MCF 10A (cell line): ENCODE measurements around the gene ADRA1B. TPM values are rescaled to one million over a fixed set of nuclear protein-coding genes. Genes with fewer than 3 reads are reported as not detected.
A peak's percentile ranks its signal among the peaks of the same experiment; 100 is the strongest.
"Not testable (repeated sequence)": the region's sequence is repeated elsewhere in the genome, so short reads cannot be mapped to it uniquely, and the experiment has no call there.

ENCODE experiments used
- BruUV-seq: library from RNA; stranded (reverse); fragments of 400-500 nt; replicated peaks from 2 replicates; lab custom pipeline; 2021; lab: Mats Ljungman, UMichigan
- CTCF ChIA-PET: fragments of 300-600 bp; sonication (Branson Sonifier 250); formaldehyde crosslinking; extraction: SDS; loops from one replicate; lab custom pipeline; 2021; ENCODE audit warnings: antibody characterized with exemption, inconsistent platforms; lab: Yijun Ruan, JAX
- POLR2A ChIA-PET: fragments of 300-600, 350-650 bp; sonication (Branson Sonifier 250); formaldehyde crosslinking; extraction: SDS; loops from one replicate; lab custom pipeline; 2020; ENCODE audit warnings: antibody characterized with exemption, inconsistent platforms; lab: Yijun Ruan, JAX
- DNase-seq: peaks from one replicate; pipeline ENCODE4 v3.0.0-alpha.2; 2018; ENCODE audit not compliant: unreplicated experiment
- H3K27ac Mint-ChIP-seq: one replicate; pipeline ENCODE4 v1.8.0; 2022; ENCODE audit warnings: mild to moderate bottlenecking, low read depth, mixed read lengths; ENCODE audit not compliant: unreplicated experiment
- H3K27me3 Mint-ChIP-seq: one replicate; pipeline ENCODE4 v1.8.0; 2022; ENCODE audit warnings: mixed read lengths; ENCODE audit not compliant: insufficient read depth, unreplicated experiment
- H3K36me3 Mint-ChIP-seq: one replicate; pipeline ENCODE4 v1.8.0; 2022; ENCODE audit warnings: mild to moderate bottlenecking, moderate library complexity, mixed read lengths; ENCODE audit not compliant: insufficient read depth, unreplicated experiment
- H3K4me1 Mint-ChIP-seq: one replicate; pipeline ENCODE4 v1.8.0; 2022; ENCODE audit warnings: mixed read lengths; ENCODE audit not compliant: insufficient read depth, unreplicated experiment
- H3K4me3 Mint-ChIP-seq: one replicate; pipeline ENCODE4 v1.8.0; 2022; ENCODE audit warnings: mild to moderate bottlenecking, moderate library complexity, mixed read lengths; ENCODE audit not compliant: unreplicated experiment
- H3K9me3 Mint-ChIP-seq: one replicate; pipeline ENCODE4 v1.8.0; 2022; ENCODE audit warnings: mixed read lengths; ENCODE audit not compliant: unreplicated experiment
- intact Hi-C: fragments of 100-400 bp; cut with micrococcal nuclease; formaldehyde crosslinking; loops from 2 replicates; pipeline ENCODE4 v1.14.1; 2022
- total RNA-seq: library from RNA; stranded (reverse); gene quantifications from 2 replicates; pipeline ENCODE4 v1.2.3, GENCODE V29; 2022
- TF ChIP-seq, protein P1 (sequence below): fragments of 200-600 bp; IDR thresholded peaks from one replicate; pipeline ENCODE4 v1.8.0; 2022; ENCODE audit warnings: antibody characterized with exemption, mild to moderate bottlenecking; ENCODE audit not compliant: unreplicated experiment

The ADRA1B gene
- total RNA-seq, 1 experiment from 2014 or later: 0.14 TPM

DNA sequence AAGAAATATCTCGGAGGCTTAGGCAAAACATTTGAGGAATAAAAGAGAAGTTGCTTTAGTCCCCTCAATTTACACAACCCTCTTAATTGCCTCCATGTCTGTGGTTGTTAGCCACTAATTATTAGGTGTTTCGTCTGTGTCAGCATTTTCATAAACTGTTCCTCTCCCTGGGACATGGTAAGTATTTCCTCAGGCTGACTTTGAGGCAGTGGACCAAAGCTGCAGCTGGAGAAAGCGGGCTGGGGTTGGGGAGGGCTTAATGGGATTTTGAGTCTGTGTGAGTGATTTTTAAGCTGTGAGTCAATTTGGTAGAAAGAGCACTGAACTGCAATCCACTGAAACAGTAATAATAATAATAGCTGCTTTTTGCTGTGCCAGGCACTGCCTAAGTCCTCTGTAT is 79.6 kb downstream of the ADRA1B start:
- Mint-ChIP-seq H3K9me3 (no peaks in the 10 kb centered on the region), H3K27ac (no peak overlapping the region), H3K27me3 (no peaks in the 10 kb centered on the region), H3K4me1 (no peaks in the 10 kb centered on the region), H3K4me3 (no peak overlapping the region), H3K36me3 (no peaks in the 10 kb centered on the region)
- TF ChIP-seq, protein P1, sequence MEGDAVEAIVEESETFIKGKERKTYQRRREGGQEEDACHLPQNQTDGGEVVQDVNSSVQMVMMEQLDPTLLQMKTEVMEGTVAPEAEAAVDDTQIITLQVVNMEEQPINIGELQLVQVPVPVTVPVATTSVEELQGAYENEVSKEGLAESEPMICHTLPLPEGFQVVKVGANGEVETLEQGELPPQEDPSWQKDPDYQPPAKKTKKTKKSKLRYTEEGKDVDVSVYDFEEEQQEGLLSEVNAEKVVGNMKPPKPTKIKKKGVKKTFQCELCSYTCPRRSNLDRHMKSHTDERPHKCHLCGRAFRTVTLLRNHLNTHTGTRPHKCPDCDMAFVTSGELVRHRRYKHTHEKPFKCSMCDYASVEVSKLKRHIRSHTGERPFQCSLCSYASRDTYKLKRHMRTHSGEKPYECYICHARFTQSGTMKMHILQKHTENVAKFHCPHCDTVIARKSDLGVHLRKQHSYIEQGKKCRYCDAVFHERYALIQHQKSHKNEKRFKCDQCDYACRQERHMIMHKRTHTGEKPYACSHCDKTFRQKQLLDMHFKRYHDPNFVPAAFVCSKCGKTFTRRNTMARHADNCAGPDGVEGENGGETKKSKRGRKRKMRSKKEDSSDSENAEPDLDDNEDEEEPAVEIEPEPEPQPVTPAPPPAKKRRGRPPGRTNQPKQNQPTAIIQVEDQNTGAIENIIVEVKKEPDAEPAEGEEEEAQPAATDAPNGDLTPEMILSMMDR: no peak
- no peak for DNase-seq
- POLR2A ChIA-PET: interaction anchor here (0.7 to 1.6 kb wide), 3 partner anchors 13 to 720 kb away, joined by 3 to 8 read pairs (median 3); partner anchors contain the start of gene TTC1
- BruUV-seq: no TSS peak
- intact Hi-C loops: no loop called here
- CTCF ChIA-PET: interaction anchor here (1.4 to 8.1 kb wide), 3 partner anchors 8 to 710 kb away, joined by 4 to 51 read pairs (median 18); no protein-coding TSS in a partner anchor

DNA sequence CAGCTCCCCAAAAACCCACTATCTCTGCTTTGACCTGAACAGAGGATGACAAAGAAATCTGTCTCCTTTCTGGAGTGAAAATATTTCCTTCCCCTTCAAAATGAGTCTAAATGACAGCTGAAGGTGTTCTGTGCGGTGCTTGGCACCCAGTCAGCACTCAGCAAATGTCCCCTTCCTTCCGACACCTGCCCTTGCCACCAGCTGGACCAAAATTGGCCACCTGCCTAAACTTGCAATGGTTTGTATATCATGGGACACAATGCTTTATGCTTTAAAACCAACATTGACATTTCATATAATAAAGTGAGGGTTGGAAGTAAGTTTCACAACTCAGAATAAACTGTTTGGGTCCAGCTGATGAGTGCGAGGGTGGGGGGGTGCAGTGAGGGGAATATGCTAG is 85.2 kb downstream of the ADRA1B start:
- no peaks in the 10 kb centered on the region for H3K36me3 Mint-ChIP-seq
- no peaks in the 10 kb centered on the region for H3K9me3 Mint-ChIP-seq
- no peaks in the 10 kb centered on the region for H3K4me1 Mint-ChIP-seq
- TF ChIP-seq, protein P1: no peak
- ChIA-PET CTCF (interaction anchor here (0.7 to 8.1 kb wide), 6 partner anchors 14 to 557 kb away, joined by 3 to 51 read pairs (median 4); no protein-coding TSS in a partner anchor), POLR2A (interaction anchor here (0.7 kb wide), 1 partner anchor 48 kb away, joined by 3 read pairs; no protein-coding TSS in a partner anchor)
- intact Hi-C loops: no loop called here
- no peaks in the 10 kb centered on the region for H3K27me3 Mint-ChIP-seq
- no TSS peak for BruUV-seq
- no peak overlapping the region for H3K4me3 Mint-ChIP-seq
- no peak overlapping the region for H3K27ac Mint-ChIP-seq
- no peak for DNase-seq

DNA sequence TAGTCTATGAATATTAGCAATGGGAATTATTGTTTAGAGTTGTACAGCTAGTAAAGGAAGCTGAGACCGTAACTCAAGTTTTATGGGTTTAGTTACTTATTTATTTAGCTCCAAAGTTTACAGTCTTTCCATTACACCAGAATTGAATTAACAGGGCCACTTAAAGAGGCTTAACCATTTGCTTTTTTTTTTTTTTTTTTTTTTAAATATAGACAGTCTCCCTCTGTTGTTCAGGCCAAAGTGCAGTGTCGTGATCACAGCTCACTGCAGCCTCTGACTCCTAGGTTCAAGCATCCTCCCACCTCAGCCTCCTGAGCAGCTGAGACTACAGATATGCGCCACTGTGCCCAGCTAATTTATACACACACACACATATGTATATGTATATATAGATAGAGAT is 91.2 kb downstream of the ADRA1B start:
- H3K27ac Mint-ChIP-seq: no peak overlapping the region
- no peaks in the 10 kb centered on the region for H3K27me3 Mint-ChIP-seq
- DNase-seq: no peak
- no peak overlapping the region for H3K4me3 Mint-ChIP-seq
- CTCF ChIA-PET: interaction anchor here (0.5 to 2.1 kb wide), 7 partner anchors 14 to 1587 kb away, joined by 3 to 8 read pairs (median 3); no protein-coding TSS in a partner anchor
- intact Hi-C loops: no loop called here
- H3K9me3 Mint-ChIP-seq: no peaks in the 10 kb centered on the region
- TF ChIP-seq, protein P1: no peak
- no TSS peak for BruUV-seq
- POLR2A ChIA-PET: interaction anchor here (0.7 to 2.9 kb wide), 5 partner anchors 8 to 199 kb away, joined by 3 to 23 read pairs (median 7); no protein-coding TSS in a partner anchor
- H3K4me1 Mint-ChIP-seq: peaks cover 19% of the 10 kb centered on the region
- peaks cover 12% of the 10 kb centered on the region for H3K36me3 Mint-ChIP-seq

DNA sequence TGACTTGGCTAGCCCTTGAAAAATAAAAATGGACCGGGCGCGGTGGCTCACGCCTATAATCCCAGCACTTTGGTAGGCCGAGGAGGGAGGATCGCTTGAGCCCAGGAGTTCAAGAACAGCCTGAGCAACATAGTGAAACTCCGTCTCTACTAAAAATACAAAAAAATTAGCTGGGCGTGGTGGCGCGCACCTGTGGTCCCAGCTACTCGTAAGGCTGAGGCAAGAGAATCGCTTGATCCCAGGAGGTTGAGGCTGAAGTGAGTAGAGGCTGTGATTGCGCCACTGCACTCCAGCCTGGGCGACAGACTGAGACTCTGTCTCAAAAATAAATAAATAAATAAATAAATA is 92.2 kb downstream of the ADRA1B start:
- ChIA-PET CTCF (interaction anchor here (1.0 to 3.9 kb wide), 6 partner anchors 13 to 722 kb away, joined by 3 to 41 read pairs (median 6); no protein-coding TSS in a partner anchor), POLR2A (interaction anchor here (0.6 to 2.9 kb wide), 33 partner anchors 9 to 780 kb away, joined by 3 to 23 read pairs (median 3); partner anchors contain the start of genes FAM200C, PTTG1, PWWP2A and SLU7)
- intact Hi-C loops, H3K27me3 Mint-ChIP-seq, DNase-seq, BruUV-seq, H3K9me3 Mint-ChIP-seq: not testable (repeated sequence)
- Mint-ChIP-seq H3K4me1 (peaks cover 19% of the 10 kb centered on the region), H3K36me3 (peaks cover 20% of the 10 kb centered on the region), H3K27ac (peak overlapping the region; percentile 98), H3K4me3 (peak overlapping the region; percentile 92)
